ENCODE results near the gene PRRT1B. TPM values are rescaled to one million over a fixed set of nuclear protein-coding genes. Genes with fewer than 3 reads are reported as not detected.

PRRT1B gene
- polyA plus RNA-seq, 1 donor from 2014 or later: not detected

DNA sequence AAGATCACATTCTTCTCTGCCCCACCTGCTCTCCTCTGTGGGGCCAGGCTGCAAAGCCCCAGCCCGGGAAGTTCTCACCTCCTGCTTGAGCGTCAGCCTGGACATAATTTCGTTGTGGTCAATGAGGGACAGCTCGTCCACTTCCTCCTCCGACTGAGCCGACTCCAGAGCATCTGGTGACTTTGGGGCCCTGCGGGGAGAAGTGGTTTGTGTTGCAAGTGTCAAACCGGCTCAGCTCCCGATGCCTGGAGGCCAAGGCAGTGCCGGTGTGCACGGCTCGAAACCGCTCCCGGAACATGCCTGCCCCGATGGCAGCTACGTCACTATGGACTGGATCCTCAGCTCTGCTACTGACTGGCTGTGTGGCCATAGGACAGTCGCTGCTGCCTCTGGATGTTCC lies 52.8 kb downstream of the PRRT1B start:
- H3K27ac Mint-ChIP-seq: peak overlapping the region in 1 of 3 donors; percentile 23
- no peak overlapping the region for H3K4me3 Mint-ChIP-seq
- no peaks in the 10 kb centered on the region for H3K36me3 Mint-ChIP-seq
- no peaks in the 10 kb centered on the region for H3K9me3 Mint-ChIP-seq
- H3K4me1 Mint-ChIP-seq: peaks cover 0 to 2% (median 2%) of the 10 kb centered on the region in 3 donors
- no peaks in the 10 kb centered on the region for H3K27me3 Mint-ChIP-seq

DNA sequence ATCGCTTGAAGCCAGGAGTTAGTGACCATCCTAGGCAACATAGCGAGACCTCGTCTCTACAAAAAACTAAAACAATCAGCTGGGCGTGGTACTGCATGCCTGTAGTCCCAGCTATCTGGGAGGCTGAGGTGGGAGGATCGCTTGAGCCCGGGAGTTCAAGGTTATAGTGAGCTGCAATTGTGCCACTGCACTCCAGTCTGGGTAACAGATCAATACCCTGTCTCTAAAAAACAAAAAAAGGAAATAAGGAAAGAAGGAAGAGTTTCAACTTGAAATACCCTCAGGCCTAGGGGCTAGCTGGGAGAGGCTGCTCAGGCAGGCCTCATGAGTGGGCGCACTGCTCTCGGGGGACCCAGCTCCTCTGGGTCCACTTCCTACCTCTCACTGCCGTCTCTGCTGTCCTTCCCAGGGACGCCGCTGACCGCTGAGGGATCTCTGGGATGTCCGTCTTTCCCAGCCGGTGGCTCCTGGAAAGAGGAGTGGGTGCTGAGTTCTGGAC lies 56.4 kb downstream of the PRRT1B start:
- no peaks in the 10 kb centered on the region for H3K9me3 Mint-ChIP-seq
- peaks cover 2 to 5% (median 2%) of the 10 kb centered on the region in 3 donors for H3K4me1 Mint-ChIP-seq
- H3K27me3 Mint-ChIP-seq: no peaks in the 10 kb centered on the region
- H3K4me3 Mint-ChIP-seq: no peak overlapping the region
- H3K27ac Mint-ChIP-seq: peak overlapping the region in 2 of 3 donors; percentile 64 to 90
- no peaks in the 10 kb centered on the region for H3K36me3 Mint-ChIP-seq

DNA sequence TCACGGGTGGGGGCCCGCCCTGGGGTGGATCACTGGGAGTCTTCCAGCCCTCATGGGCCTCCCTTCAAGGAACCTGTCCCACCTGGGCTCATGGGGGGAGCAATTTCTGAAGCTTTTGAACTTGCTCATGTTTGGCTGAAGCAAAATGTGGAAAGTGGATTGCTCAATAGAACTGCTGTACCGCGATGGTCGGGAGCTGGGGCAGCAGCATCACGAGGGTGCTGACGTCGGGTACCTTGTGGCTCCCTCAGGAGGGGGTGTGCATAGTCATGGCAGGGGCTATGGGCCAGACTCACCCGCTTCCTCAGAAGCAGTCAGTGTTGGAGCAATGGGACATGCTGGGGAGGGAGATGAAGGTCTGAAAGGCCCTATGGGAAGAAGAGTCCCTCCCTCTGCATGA lies 57.9 kb downstream of the PRRT1B start:
- H3K4me1 Mint-ChIP-seq: peaks cover 0 to 9% (median 6%) of the 10 kb centered on the region in 3 donors
- H3K36me3 Mint-ChIP-seq: no peaks in the 10 kb centered on the region
- no peak overlapping the region for H3K27ac Mint-ChIP-seq

DNA sequence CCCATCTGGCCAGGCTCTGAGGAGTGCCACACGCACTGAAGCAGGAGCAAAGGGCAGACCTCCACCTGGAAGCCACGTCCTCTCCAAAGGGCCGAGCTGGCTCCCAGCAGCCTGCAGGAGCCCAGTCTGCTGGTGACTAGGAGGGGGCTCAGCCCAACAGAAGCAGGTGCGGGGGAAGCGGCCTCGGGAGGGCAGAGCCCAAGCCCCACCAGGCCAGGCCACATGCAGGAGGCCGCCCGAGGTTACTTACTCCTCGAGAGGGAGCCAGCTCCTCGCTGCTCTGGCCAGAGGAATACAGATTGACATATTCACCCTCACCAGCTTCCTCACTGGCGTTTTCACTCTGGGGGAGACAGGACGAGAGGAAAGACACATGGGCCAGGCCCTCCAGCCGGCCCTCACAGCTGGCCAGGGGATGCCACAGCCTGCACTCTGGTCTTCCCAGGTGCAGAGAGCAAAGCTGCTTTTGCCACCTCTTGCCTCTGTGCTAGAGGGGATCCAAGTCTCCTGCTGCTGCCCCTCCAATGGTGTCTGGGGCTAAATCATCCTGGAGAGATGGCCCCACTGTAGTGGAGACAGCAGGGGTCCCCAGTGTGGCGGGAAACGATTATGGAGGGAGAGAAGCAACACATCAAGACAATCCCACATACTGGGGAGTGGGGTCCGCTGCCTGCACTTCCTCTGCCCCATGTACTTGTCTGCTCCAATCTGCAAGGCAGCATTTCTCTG lies 58.6 kb downstream of the PRRT1B start:
- Mint-ChIP-seq H3K4me3 (peak overlapping the region in 1 of 4 donors; percentile 47), H3K4me1 (peaks cover 0 to 9% (median 6%) of the 10 kb centered on the region in 3 donors), H3K27ac (peak overlapping the region in 1 of 3 donors; percentile 53), H3K27me3 (no peaks in the 10 kb centered on the region), H3K9me3 (no peaks in the 10 kb centered on the region), H3K36me3 (no peaks in the 10 kb centered on the region)

More for the DNA sequence above, 57.9 kb downstream of the PRRT1B start:
- Mint-ChIP-seq H3K27me3 (no peaks in the 10 kb centered on the region), H3K4me3 (no peak overlapping the region), H3K9me3 (no peaks in the 10 kb centered on the region)

DNA sequence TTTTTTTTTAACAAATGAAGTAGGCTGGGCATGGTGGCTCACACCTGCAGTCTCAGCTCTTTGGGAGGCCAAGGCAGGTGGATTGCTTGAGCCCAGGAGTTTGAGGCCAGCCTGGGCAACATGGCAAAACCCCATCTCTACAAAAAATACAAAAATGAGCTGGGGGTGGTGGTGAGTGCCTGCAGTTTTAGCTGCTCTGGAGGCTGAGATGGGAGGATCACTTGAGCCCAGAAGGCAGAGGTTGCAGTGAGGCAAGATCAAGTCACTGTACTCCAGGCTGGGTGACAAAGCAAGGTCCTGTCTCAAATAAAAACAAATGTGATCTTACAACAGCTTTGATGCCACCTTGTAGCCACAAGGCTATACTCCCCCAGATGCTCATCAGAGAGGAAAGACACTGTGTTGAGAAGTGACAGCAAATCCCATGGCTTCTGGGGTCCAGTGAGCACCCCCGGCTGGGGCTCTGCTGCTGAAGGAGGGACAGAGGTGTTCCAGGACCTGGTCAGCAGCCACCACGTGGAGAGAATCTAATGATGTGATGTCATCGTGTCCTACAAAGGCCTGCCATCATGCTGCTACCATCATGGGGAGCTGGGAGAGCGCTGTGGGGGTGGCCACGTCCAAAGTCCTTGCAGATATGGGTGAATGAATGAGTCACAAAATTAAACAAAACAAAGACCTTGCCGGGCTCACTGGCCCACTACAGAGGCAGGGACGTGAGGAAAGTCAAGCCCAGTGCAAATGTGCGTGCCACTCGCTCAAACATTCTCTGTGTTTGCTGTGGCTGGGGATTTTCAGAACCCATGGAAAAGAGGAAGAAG lies 60.7 kb downstream of the PRRT1B start:
- Mint-ChIP-seq H3K4me3 (no peak overlapping the region), H3K9me3 (no peaks in the 10 kb centered on the region), H3K36me3 (no peaks in the 10 kb centered on the region), H3K27ac (peak overlapping the region in 2 of 3 donors; percentile 3 to 69), H3K27me3 (no peaks in the 10 kb centered on the region), H3K4me1 (peaks cover 0 to 9% (median 6%) of the 10 kb centered on the region in 3 donors)

DNA sequence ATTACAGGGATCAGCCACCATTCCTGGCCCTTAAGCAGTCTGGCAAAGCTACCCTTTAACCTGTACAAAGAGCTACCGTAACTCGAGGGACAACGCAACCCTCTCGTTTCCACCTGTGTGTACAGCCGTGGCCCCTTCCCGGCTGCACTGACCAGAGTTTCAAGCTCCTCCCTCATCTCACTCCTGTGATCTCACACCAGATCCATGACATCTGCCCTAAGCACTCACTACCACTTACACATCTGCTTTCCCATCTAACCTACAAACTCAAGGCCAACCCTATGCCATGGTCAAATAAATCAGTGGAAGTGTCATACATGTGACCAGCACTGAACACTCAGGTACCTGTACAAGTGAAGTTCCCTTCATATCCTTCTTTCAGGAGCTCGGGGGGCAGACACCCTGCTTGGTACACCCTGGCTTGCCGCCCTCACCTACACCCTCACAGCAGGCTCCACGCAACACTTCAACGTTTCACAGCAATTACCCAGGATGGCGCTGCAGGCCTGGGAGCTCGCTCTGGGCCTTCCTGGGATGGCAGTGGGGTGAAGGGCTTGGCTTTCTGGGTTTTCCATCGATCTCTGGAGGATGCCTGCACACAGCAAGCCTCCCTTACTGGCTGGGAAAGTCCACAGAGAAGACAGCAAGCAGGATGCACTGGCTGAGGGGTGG lies 61.7 kb downstream of the PRRT1B start:
- H3K4me3 Mint-ChIP-seq: no peak overlapping the region
- H3K9me3 Mint-ChIP-seq: no peaks in the 10 kb centered on the region
- H3K36me3 Mint-ChIP-seq: no peaks in the 10 kb centered on the region
- no peaks in the 10 kb centered on the region for H3K27me3 Mint-ChIP-seq
- H3K4me1 Mint-ChIP-seq: peaks cover 4 to 9% (median 6%) of the 10 kb centered on the region in 3 donors
- peak overlapping the region in 2 of 3 donors; percentile 19 to 40 for H3K27ac Mint-ChIP-seq

DNA sequence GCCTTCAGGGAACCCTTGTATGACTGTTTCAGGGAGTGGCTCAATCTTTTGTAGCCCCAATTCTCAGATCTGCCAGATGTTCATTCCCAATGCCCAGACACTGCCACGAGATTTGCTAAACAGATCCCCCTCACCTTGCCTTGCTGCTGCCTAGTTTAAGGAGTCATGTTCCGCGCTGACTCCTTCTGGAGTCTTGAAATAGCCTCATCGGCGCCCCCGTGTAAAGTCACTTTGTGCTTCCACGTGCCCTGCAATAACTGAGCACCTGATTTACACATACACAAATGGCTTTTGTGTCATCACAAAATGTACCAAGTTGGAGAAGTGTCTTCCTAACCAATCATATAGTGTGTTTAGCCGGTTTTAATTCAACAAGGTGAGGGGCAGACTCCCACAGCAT lies 62.3 kb downstream of the PRRT1B start:
- Mint-ChIP-seq H3K27ac (peak overlapping the region in 2 of 3 donors; percentile 65 to 78), H3K9me3 (no peaks in the 10 kb centered on the region), H3K27me3 (no peaks in the 10 kb centered on the region), H3K36me3 (no peaks in the 10 kb centered on the region), H3K4me3 (peak overlapping the region in 1 of 4 donors; percentile 48), H3K4me1 (peaks cover 4 to 9% (median 6%) of the 10 kb centered on the region in 3 donors)

DNA sequence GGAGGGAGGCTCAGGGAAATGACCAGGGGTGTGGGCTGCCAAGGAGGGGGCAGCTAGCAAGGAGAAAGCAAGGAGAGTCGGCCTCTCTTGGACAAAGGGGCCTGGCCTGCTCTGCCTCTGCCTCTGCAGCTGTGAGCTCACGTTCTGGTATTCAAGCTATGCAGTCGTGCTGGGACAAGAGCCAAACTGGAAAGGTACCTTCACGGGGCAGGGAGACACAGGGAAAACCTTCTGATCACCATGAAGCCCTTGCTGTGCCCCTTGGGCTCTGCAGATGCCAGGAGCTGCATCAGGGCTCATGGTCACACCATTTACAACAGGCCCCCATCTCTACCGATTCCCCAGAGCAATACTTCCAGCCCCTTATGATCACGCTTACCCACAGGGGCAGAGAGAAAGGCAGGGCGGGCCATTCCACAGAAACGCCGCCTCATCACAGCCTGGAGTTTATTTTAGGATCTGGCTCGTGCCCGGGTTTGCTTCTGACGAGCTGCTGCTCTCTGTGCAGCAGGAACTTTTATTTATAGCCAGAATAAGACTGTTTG lies 63.2 kb downstream of the PRRT1B start:
- Mint-ChIP-seq H3K27me3 (no peaks in the 10 kb centered on the region), H3K27ac (peak overlapping the region in 2 of 3 donors; percentile 35 to 65), H3K36me3 (no peaks in the 10 kb centered on the region), H3K4me3 (no peak overlapping the region), H3K9me3 (no peaks in the 10 kb centered on the region), H3K4me1 (peaks cover 8 to 9% (median 9%) of the 10 kb centered on the region in 3 donors)

Other genes with a start within 250 kb of the PRRT1B start
- 34.1 TPM for gene PRRC2B, start 151.4 kb upstream of the PRRT1B start, polyA plus RNA-seq
- gene POMT1, start 42.6 kb upstream of the PRRT1B start, polyA plus RNA-seq: 5.1 TPM
- gene UCK1, start 14.3 kb upstream of the PRRT1B start, polyA plus RNA-seq: 26.2 TPM
- 40.8 TPM for gene RAPGEF1, start 194.6 kb downstream of the PRRT1B start, polyA plus RNA-seq